Measurements from ENCODE around the gene CD69.

The CD69 gene

GRCh38 chr12:9760699-9761418 is at the start of gene CD69:
Gene CD69 (minus strand): TSS chr12:9760901. CDS start chr12:9760820, 81 bp downstream.
- H3K27ac ChIP-seq: no peak within 1 kb of the TSS
- H3K4me3 ChIP-seq: peak within 1 kb of the TSS; percentile 12
- DNase-seq (ENCODE audit: low spot score): no peak
- no peak for TF ChIP-seq CTCF (IDR thresholded peaks at IDR 0.05)

- Histone ChIP-seq H3K27ac (no peak overlapping the region), H3K4me3 (no peak overlapping the region)
- no peak for DNase-seq (ENCODE audit: low spot score)
- TF ChIP-seq CTCF (IDR thresholded peaks at IDR 0.05): no peak
These were observed 49.2 kb upstream of the CD69 start for GRCh38 chr12:9809866-9810265.

- no peak overlapping the region for H3K4me3 ChIP-seq
- TF ChIP-seq CTCF (IDR thresholded peaks at IDR 0.05): no peak
- H3K27ac ChIP-seq: no peak overlapping the region
- DNase-seq (ENCODE audit: low spot score): no peak
These were observed 48.6 kb upstream of the CD69 start for GRCh38 chr12:9809338-9809737.

- no peak overlapping the region for H3K4me3 ChIP-seq
- no peak overlapping the region for H3K27ac ChIP-seq
- DNase-seq (ENCODE audit: low spot score): no peak
- no peak for TF ChIP-seq CTCF (IDR thresholded peaks at IDR 0.05)
These were observed 47.8 kb upstream of the CD69 start for GRCh38 chr12:9808504-9808903.

- no peak overlapping the region for H3K4me3 ChIP-seq
- DNase-seq (ENCODE audit: low spot score): no peak
- no peak for TF ChIP-seq CTCF (IDR thresholded peaks at IDR 0.05)
- no peak overlapping the region for H3K27ac ChIP-seq
These were observed 46.0 kb upstream of the CD69 start for GRCh38 chr12:9806714-9807113.

- TF ChIP-seq CTCF (IDR thresholded peaks at IDR 0.05): no peak
- no peak for DNase-seq (ENCODE audit: low spot score)
These were observed 45.2 kb upstream of the CD69 start for GRCh38 chr12:9805883-9806282.

GRCh38 chr12:9799961-9800360 is 39.3 kb upstream of the CD69 start:
- no peak overlapping the region for H3K4me3 ChIP-seq
- H3K27ac ChIP-seq: no peak overlapping the region
- DNase-seq (ENCODE audit: low spot score): no peak
- TF ChIP-seq CTCF (IDR thresholded peaks at IDR 0.05): no peak

More at GRCh38 chr12:9805883-9806282, 45.2 kb upstream of the CD69 start:
- Histone ChIP-seq H3K27ac (no peak overlapping the region), H3K4me3 (no peak overlapping the region)

Data from coronary artery (tissue), 2 donors.